Suppressor macrophage treated with lipopolysaccharide for 1 hour (primary cell): ENCODE data around the gene NCCRP1.

Experiments
- DNase-seq, 3 donors: peaks; one replicate each; pipeline ENCODE4 v3.0.0-alpha.2; 2020 to 2022

NCCRP1 gene

DNA sequence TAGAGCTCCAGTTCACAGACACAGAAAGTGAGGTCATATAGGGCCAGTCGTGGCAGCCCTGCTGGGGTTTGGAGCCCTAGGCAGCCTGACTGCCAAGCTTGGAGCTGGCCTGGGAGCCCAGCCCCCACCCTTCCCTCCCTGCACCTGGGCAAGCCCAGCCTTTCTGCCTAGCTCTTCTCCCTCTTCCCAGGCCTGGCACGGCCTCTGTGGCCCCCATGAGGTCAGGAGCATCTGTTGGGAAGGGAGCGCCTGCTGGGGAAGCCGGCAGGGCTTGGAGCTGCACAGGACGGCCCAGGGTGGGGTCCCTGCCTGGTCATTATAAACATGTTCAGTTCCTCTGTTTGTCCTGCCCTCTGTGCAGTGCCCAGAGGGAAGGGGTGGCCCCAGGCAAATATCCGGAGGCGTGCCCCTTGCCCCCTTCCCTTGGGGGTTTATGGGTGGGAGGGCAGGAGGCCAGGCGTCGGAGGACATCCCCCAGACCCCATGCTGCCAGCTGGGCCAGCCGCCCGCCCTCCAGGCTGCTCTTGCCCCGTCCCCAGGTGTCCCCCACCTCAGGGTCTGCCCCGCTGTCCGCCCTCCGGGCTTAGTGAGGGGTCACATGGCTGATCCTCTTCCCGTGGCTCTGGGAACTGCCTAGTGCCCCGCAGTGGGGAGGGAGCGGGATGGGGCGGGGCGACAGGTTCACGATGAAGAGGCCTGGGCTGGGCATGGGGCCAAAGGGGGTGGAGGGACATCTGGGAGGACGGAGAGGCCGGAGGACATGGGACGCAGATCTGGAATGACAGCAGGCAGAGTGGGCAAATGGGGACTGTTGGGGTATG is 30.0 kb upstream of the NCCRP1 start:
- no peak for DNase-seq

DNA sequence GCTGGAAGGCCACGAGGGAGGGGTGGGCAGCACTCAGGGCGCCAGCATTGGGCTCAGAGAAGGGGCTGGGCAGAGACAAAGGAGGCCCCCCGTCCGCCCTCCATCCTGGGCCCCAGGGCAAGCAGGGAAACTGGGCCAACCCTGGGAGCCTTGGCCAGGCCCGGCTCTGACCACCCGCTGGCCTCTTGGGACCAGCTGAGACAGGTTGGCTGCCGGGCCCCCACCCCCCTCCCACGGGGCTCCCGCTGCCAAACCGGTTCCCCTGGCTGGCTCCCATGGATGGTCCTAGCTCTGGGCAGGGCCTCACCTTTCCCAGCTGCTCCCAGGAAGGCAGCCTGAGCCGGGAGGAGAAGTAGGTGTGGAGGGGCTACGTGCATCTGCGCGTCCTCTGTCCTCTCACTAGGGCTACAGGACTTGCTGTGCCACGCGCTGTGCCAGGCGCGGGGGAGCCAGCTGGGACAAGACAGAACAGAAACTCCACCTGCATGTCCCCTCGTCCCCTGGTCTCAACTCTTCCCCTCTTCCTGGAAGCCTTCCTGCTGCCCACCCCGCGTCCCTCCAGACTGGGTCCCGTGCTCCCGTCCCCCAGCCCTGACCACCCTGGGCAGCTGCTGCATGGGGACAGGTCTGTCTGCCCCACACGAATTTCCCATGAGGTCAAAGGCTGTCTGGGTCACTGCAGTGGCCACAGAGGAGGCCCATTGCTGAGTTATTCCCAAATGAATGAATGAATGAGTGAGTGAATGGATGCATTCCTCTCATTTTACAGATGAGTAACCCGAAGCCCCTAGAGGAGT is 29.1 kb upstream of the NCCRP1 start:
- no peak for DNase-seq

DNA sequence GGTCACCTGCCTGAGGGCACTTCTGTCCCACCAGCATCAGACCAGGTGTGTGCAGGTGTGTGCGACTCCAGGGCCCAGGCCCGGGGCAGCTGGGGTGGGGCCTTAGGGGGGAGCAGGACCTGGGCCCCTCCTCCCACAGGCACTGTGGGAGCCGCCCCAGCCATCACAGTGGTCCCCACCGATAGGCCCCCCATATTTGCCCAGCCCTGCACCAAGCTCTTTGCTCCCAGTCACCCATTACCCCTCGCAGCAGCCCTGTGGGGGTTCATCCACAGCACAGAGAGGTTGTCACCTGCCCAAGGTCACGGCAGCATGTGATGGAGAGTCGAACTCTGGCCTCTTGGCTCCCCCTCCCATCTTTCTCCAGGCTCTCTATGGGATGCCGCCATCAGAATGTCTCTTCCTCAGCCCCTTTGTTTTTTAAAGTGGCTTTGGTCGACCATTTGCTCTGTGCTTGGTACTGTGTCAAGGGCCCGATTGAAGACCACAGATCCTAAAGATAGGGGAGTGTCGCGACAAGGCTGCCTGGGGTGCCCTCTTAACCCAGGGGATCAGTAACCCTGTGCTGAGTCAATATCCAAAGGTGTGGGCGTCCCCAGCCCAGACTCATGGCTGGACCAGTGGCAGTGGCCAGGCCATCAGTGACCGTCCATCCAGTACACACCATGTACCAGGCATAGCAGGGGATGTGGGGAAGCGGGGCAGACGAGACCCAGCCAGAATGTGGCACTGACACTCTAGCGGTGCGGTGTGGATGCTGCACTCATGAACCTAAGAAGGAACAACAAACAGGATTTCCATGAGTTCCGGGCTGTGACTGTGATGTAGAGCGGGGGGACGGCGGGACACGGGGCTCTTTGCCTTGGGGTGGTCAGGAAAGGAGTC is 28.3 kb upstream of the NCCRP1 start:
- DNase-seq = no peak

DNA sequence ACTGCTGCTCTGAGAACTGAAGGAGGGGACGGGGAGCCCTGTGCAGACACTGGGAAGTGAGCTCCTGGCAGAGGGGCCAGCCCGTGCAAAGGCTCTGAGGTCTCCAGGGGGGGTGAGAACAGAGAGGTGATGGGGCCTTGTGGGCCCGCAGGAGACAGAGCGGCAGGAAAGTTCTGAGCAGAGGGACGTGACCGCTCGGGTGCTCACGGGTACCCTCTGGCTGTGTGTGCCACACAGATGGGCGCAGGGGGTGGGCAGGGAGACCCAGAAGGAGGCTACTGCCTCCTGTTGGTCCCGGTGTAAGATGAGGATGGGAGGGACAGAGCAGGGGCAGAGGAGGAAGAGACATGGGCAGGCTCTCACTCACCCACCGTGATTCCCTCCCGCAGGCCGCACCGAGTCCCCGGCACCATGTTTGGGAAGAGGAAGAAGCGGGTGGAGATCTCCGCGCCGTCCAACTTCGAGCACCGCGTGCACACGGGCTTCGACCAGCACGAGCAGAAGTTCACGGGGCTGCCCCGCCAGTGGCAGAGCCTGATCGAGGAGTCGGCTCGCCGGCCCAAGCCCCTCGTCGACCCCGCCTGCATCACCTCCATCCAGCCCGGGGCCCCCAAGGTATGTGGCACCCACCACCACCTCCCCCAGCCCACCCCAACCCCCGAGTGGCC is 27.5 kb upstream of the NCCRP1 start:
- no peak for DNase-seq

DNA sequence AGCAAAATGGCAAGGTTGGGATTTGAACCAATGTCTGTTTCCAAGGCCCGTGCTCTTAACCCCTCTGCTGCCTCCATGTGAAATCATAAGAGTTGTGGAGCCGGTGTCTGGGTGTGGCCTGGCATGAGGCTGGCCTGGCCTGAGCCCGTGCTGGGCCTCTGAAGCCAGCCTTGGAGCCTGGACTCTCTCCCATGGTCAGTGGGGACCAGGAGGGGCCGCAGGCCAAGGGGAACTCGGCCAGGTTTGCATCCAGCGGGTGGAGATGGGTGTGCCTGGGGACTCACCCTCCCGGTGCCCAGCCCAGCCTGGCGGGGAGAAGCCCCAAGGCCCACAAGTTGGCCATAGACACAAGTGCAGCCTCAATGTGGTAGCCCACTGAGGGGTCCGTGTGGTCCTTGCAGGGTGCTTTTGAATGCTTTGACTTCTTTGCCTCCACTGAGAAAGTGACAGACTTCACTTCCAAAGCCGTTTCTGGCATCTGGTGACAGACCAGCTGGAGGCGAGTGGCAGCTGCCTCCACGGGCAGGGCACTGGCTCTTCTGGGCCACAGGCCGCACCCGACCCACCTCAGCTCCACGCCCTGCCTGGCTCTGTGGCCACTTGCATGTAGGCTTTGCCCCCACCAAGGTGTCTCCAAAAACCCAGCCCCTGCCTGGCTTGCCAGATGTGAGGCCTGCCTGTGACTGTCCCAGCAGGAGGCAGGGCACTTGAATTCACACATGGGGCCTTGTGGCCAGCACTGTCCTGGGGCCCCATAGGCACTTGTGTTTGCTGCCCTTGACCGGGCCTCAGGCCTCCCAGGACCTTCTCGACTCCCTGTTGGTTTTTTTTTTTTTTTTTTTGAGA is 26.2 kb upstream of the NCCRP1 start:
- DNase-seq = no peak

DNA sequence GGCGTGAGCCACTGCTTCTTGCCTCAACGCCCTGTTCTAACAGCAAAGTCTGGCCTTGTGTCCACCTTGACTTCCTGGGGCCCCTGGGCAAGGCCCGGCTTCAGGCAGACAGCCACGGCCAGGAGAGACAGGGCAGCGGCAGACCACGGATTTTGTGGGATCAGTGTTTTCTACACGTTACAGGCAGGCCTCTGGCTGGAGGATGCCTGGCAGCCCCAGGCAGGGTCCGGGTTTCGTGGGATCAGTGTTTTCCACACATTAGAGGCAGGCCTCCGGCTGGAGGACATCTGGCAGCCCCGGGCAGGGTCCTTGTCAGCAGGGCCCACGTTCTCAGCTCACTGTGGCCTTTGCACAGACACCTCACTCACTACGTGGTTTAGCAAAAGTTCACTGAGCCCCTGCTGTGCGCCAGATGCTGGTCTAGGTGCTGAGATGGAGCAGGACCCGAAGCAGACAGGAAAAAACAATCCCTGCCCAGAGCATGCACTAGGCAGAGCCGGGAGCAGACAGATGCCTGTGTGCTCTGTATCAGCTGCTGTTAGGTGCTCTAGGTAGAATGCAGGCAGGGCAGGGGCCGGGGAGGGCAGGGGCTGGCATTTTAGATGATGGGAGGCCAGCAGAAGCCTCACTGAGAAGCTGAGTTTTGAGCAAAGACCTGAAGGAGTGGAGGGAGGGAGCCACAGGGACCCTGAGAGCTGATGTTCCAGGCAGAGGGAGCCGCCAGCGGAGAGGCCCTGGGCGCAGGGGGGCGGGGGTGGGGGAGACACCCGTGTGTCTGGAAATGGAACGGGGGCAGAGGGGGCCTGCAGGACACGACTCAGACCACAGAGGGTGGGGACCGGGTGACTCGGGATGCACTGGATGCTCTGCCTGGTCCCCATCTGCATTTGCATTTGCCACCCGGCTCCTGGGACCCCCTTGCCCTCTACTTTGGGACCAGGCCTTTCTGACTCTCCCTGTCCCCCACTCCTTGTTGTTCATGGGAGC is 25.0 kb upstream of the NCCRP1 start:
- DNase-seq = no peak

DNA sequence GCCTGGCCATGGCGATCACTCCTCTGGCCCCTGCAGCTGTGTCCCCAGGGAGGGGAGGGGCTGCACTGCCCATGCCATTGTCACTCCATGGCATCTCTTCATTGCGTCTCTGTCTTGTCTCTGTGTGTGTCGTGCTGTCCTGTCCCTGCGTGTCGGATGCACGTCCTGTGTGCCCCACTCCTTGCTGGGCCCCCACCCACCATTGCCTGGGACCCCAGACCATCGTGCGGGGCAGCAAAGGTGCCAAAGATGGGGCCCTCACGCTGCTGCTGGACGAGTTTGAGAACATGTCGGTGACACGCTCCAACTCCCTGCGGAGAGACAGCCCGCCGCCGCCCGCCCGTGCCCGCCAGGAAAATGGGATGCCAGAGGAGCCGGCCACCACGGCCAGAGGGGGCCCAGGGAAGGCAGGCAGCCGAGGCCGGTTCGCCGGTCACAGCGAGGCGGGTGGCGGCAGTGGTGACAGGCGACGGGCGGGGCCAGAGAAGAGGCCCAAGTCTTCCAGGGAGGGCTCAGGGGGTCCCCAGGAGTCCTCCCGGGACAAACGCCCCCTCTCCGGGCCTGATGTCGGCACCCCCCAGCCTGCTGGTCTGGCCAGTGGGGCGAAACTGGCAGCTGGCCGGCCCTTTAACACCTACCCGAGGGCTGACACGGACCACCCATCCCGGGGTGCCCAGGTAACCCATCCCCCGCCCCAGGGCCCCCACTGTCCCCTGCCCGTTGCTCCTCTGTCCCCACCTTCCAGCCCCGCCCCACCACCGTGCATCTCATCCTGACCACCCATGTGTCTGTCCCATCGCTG is 23.9 kb upstream of the NCCRP1 start:
- DNase-seq = no peak

DNA sequence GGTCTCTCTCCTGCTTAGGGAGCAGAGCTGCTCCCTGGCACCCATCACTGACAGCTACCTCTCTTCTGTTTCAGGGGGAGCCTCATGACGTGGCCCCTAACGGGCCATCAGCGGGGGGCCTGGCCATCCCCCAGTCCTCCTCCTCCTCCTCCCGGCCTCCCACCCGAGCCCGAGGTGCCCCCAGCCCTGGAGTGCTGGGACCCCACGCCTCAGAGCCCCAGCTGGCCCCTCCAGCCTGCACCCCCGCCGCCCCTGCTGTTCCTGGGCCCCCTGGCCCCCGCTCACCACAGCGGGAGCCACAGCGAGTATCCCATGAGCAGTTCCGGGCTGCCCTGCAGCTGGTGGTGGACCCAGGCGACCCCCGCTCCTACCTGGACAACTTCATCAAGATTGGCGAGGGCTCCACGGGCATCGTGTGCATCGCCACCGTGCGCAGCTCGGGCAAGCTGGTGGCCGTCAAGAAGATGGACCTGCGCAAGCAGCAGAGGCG is 23.2 kb upstream of the NCCRP1 start:
- DNase-seq = no peak

DNA sequence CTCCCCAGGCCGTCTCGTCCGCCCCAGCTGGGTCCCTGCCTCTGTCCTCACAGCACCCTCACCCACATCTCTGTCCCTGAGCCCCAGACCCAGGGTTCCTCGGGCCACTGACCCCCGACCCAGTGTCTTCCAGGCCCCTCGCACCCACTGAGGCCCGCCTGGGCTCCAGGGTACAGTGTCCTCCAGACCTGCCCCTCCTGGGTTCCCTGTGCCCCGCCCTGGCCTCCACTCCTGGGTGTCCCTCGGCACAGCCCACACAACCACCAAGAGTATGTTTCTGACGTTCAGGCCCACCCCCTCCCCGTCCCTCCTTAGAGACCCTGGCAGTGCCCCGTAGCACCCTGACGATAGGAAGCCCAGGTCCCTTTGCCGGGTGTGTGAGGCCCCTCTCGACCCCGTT is 22.6 kb upstream of the NCCRP1 start:
- DNase-seq = no peak

DNA sequence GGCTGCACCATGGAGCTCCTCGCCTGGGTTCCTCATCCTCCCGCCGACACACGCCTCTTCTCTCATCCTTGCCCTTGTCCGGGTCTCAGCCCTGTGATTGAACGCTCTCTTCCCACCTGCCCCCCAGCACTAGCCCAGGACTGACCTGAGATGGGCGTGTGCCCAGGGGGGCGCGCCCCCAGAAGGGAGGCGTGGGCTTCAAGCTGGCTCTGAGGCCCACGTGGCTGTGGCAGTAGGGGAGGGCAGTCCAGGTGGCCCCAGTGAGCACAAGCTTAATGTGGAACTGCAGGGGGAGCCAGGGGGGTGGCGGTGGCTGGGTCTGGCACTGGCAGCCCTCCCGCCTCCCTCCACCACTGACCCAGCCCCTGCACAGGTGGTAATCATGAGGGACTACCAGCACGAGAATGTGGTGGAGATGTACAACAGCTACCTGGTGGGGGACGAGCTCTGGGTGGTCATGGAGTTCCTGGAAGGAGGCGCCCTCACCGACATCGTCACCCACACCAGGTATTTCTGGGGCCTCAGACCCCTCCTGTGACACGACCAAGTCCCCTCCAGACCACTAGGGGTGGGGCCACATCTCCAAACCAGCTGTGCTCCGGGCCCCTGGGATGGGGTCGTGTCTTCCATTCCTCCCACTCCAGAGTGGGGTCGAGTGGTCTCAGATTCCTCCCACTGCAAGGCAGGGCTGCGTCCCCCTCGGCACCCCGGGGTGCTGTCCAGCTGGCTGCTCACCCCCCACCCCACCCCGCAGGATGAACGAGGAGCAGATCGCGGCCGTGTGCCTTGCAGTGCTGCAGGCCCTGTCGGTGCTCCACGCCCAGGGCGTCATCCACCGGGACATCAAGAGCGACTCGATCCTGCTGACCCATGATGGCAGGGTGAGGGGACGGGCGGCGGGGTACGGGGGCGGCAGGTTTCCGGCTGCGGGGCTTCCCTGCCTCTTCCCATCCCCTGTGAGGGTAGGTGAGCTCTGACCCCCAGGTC is 21.9 kb upstream of the NCCRP1 start:
- no peak for DNase-seq

DNA sequence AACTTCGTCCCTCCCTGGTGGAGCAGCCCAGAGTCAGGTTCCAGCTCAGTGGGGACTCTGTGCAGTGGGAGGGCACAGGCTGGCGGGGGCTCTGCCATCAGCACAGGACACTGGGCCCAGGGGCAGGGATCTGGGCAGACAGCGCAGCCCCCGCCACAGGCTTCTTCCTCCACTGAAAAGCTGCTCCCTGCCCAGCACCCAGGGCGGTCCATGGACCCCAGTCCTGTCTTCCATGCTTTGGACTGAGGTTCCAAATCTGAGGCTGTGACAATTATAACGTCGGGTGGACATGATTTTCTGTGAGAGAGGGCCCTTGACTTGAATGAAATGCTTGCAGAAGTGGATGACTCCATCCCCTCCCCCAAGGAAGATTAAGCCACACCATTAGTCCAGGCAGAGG is 21.2 kb upstream of the NCCRP1 start:
- no peak for DNase-seq

DNA sequence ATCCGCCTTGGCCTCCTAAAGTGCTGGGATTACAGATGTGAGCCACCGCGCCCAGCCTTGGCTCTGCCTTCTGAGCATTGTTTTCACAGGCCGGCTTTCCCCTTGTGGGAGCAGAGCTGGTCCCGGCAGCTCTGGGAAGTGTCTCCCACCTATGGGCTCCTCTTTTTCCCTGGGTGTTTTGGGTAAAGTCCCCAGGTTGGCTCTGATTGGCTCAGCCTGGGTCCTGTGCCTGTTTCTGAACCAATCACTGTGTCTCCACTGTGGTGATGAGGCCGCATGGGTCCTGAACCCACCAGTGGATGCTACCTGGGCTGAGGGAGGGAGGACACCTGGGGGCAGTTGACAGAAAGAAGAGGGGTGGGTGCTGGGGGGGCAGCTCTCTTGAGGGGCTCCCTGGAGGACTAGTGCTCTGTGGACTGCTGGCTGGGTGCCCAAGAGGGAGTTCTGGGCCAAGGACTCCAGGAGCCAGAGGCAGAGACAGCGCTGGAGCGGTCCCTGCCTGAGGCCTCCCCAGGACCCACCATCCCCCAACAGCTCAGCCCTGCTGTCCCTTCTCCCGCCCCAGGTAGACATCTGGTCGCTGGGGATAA is 19.6 kb upstream of the NCCRP1 start:
- no peak for DNase-seq

DNA sequence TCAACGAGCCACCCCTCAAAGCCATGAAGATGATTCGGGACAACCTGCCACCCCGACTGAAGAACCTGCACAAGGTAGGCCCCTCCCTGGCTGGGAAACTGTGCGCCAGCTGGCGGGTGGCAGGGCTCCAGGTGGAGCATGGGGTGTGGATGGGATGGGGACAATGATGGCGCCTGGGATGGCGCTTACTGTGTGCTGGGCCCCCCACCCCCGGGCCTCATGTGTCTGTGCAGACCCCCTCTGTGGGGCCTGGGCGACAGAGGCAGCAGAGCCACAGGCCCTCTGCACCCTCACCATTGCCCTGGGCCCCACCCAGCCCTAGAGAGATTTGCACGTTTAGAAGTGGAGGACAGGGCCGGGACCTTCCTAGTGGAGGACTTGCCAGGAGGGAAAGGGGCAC is 19.0 kb upstream of the NCCRP1 start:
- no peak for DNase-seq

DNA sequence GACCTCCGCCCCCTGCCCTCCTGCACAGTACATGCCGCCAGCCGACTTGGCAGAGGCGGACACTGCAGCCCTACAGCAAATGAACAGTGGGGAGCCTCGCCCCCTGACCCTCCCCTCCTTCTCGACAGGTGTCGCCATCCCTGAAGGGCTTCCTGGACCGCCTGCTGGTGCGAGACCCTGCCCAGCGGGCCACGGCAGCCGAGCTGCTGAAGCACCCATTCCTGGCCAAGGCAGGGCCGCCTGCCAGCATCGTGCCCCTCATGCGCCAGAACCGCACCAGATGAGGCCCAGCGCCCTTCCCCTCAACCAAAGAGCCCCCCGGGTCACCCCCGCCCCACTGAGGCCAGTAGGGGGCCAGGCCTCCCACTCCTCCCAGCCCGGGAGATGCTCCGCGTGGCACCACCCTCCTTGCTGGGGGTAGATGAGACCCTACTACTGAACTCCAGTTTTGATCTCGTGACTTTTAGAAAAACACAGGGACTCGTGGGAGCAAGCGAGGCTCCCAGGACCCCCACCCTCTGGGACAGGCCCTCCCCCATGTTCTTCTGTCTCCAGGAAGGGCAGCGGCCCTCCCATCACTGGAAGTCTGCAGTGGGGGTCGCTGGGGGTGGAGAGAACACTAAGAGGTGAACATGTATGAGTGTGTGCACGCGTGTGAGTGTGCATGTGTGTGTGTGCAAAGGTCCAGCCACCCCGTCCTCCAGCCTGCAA is 18.3 kb upstream of the NCCRP1 start:
- no peak for DNase-seq

DNA sequence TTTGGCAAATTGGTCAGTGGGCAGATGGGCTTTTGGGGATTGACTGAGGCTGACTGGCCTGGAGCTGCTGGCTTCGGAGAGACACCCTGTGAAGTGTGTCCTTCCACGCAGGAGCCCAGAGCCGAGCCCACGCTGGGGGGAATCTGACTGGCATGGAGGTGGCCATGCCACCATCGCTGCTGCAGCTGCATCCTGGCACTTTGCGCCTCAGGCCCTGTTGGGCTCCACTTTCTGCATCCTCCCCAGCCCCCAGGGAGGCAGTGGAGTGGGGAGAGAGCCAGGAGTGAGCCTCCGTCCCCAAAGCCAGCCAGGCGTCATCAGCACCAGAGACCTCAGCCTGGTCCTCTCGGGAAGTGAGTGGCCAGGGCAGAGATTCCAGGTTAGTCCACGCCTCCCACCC is 17.0 kb upstream of the NCCRP1 start:
- DNase-seq = no peak

DNA sequence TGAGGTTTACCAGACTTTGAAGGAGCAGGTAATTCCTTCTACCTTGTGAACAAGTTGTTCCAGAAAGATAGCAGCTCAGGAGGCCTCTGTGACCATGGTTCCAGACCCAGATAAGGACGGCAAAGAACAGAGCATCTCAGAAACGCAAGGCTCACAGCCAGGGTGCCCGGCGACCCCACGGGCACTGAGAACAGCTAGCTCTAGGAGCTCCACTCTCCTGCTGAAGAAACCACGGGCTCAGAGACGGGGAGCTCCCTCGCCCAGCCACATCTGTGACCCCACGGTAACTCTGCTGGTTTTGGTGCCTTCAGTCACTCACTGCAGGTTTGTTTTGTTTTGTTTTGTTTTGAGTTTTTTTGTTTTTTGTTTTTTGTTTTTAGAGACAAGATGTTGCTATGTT is 16.0 kb upstream of the NCCRP1 start:
- DNase-seq = no peak
